NCI-H2029 treated with DMSO at 0.1 percent for 48 hours (cell line): ENCODE results near the gene NTF4.
"Not testable (repeated sequence)": the region's sequence is repeated elsewhere in the genome, so short reads cannot be mapped to it uniquely, and the experiment has no call there.

Source experiments
- DNase-seq: peaks from one replicate; lab custom pipeline; 2025; lab: John Stamatoyannopoulos, UW

NTF4 gene

GRCh38 chr19:49020931-49021895 is 43.4 kb downstream of the NTF4 start:
- no peak for DNase-seq

GRCh38 chr19:49020342-49020741 is 44.3 kb downstream of the NTF4 start:
- DNase-seq = no peak

GRCh38 chr19:49019242-49019932 is 45.2 kb downstream of the NTF4 start:
- DNase-seq = no peak

GRCh38 chr19:49018388-49019241 is 46.0 kb downstream of the NTF4 start:
- not testable (repeated sequence) for DNase-seq

DNA sequence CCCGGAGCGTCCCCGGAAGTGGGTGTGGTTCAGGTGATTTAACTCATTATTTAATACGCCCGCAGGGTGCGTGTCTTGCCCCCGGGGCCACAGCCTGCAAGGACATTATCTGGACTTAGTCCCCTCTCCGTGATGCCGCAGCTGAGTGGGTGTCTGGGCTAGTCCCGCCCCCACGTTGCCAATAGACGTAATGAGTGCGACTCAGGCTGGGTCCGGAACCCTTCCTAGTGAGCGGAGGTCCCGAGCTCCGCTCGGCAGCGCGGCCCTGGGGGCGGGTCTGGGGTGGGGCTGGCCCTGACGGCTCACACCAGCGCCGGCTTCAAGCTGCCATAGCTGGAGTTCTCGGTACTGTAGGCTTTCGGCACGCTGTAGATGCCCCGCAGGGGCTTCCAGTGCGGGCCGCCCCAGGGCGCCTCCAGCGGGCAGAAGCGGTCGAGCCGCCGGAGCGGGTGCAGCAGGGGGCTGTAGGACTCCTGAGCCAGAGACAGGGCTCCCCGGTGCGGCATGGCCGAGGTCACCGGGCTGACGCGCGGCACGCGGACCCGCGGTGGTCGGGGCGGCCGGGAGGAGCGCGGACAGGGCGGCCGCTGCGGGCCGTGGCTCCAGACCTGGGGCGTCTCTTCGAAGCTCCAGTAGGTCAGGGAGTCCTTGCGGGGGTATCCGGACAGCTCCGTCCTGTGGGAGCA is 46.8 kb downstream of the NTF4 start:
- no peak for DNase-seq

- DNase-seq = no peak
These were observed 47.5 kb downstream of the NTF4 start, which contains the start of gene LHB for GRCh38 chr19:49017041-49017665. LHB (minus strand) TSS chr19:49017091; CDS start chr19:49017081, 10 bp downstream.

DNA sequence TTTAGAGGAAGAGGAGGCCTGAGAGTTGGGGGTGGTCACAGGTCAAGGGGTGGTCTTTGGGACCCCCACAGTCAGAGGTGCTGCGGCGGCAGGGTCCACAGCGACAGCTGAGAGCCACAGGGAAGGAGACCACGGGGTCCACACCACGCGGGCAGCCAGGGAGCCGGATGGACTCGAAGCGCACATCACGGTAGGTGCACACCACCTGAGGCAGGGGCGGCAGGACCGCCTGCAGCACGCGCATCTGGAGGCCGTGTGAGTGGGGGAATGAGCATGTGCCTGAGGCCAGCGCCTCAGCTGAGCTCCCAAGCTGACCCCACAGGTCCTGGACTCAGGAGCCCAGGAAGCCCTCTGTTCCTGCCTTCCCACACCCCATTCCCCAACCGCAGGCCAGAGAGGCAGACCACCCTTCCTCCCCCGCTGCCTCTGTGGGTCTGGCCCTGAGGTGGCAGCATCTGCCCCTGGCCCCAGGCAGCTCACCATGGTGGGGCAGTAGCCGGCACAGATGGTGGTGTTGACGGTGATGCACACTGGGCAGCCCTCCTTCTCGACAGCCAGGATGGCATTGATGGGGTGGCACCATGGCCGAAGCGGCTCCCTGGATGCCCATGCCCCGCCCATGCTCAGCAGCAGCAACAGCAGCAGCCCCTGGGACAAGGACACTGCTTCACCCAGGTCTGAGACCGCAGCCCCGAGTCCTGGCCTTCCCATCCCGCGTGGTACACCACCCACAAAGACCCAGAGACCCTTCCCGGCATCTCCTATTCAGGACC is 48.4 kb downstream of the NTF4 start:
- DNase-seq = no peak

GRCh38 chr19:49014870-49015255 is 49.8 kb downstream of the NTF4 start:
- DNase-seq = no peak

GRCh38 chr19:49014123-49014869 is 50.3 kb downstream of the NTF4 start:
- DNase-seq = no peak

DNA sequence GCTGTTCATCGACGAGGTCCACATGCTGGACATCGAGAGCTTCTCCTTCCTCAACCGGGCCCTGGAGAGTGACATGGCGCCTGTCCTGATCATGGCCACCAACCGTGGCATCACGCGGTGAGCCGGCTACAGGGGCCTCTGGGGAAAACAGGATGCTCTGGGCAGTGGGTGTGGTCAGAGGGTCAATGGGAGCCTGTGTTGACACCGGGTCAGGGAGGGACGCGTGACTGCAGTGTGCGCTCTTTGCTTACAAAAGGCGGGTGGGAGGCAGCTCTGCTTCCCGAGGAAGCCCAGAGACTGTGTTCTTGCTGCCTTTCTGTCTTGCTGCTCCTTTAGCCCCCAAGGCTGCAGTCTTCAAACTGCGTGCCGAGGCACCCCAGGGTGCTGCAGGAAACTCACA is 53.4 kb downstream of the NTF4 start:
- no peak for DNase-seq
